ENCODE data around the gene PPT2. TPM values are rescaled to one million over a fixed set of nuclear protein-coding genes. Genes with fewer than 3 reads are reported as not detected.

The PPT2 gene
- total RNA-seq, 4 donors from 2014 or later: 16.5 to 44.8 (median 22.1) TPM

DNA sequence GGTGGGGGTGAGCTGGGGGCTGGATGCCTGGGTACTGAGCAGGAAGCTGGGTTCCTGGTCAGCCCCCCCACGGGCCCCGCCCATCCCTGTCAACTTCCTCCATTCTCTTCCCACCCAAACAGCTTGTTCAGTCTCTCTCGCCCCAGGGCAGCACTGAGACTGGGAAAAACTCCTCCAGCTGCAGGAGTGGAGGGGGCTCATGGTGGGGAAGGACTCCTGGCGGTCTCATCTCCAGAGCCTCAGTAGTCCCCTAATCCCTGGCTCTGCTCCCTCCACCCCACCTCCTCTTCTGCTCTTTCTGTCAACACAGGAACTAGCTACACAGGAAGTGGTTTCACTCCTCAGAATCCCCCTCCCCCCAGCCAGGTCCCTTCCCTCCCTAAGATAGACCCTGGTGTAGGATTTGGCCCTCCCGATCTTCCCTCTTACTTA is 38.7 kb downstream of the PPT2 start, which contains the start of gene GPSM3:
GPSM3 (minus strand) TSS at position 36 of the 432 bp plus-strand sequence. CDS start 130 bp downstream, outside the sequence.
- TF ChIP-seq, protein P1, sequence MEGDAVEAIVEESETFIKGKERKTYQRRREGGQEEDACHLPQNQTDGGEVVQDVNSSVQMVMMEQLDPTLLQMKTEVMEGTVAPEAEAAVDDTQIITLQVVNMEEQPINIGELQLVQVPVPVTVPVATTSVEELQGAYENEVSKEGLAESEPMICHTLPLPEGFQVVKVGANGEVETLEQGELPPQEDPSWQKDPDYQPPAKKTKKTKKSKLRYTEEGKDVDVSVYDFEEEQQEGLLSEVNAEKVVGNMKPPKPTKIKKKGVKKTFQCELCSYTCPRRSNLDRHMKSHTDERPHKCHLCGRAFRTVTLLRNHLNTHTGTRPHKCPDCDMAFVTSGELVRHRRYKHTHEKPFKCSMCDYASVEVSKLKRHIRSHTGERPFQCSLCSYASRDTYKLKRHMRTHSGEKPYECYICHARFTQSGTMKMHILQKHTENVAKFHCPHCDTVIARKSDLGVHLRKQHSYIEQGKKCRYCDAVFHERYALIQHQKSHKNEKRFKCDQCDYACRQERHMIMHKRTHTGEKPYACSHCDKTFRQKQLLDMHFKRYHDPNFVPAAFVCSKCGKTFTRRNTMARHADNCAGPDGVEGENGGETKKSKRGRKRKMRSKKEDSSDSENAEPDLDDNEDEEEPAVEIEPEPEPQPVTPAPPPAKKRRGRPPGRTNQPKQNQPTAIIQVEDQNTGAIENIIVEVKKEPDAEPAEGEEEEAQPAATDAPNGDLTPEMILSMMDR (IDR thresholded peaks at IDR 0.05; ENCODE audit: low read depth): no peak

DNA sequence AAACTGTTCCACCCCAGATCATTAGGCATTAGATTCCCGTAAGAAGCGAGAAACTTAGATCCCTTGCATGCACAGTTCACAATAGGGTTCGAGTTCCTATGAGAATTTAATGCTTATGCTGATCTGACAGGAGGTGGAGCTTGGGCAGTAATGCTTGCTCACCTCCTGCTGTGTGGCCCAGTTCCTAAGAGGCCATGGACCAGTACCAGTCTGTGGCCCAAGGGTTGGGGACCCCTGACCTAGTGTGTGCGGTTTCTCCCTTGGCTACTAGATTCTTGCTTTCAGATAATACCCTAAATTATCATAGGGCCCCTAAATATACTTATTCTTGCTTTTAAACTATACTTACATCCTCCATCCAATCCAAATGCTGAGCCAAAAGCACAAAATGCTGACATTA is 40.4 kb downstream of the PPT2 start:
- TF ChIP-seq, protein P1 (IDR thresholded peaks at IDR 0.05; ENCODE audit: low read depth): no peak

DNA sequence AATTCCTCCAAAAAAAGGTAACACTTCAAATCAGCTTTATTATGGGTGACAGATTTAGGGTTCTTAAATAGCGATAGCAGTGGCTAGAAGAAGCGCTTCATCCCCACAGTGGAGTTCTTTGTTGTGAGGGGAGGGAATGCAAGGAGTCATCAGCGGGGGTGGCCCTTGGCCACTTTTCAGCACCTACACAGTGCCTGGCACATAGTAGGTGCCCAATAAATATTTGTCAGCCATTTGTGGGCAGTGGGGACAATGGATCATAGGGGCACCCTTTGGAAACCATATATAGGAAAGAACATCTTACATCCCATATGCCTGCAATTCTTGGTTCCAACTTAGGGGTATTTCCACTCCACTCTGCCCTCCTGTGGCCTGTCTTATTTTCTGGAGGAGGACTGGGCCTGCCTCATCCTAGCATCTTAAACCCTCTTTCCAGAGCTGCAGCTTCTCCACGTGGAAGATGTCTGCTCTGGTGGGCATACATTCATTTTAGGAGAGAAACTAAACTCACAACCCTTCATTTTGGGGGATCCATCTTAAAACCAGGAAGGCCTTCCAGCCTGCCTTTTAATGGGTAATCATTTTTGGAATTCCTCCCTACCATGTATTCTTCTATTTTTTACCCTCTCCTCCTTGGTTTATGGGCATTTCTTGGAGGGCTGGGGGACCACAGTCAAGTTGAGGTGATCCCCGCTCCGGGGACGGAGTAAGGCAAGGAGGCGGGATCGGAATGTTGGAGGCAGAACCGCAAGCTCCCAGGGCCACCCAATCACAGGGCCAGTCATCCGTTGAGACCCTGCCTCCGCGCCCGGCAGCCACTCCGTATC is 41.1 kb downstream of the PPT2 start:
- TF ChIP-seq, protein P1 (IDR thresholded peaks at IDR 0.05; ENCODE audit: low read depth): no peak

DNA sequence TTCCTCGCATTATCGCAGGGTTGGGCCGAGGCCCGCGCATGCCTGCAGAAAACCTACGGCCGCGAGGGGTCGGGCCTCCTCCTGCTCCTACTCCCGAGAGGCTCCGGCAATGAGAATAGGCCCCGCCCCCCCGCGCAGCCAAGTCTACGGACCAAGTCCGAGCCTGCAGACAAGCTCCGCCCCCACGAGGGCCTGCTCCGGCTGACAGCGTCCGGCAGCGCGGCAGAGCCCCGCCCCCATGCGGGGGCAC is 41.6 kb downstream of the PPT2 start:
- TF ChIP-seq, protein P1 (IDR thresholded peaks at IDR 0.05; ENCODE audit: low read depth): no peak

DNA sequence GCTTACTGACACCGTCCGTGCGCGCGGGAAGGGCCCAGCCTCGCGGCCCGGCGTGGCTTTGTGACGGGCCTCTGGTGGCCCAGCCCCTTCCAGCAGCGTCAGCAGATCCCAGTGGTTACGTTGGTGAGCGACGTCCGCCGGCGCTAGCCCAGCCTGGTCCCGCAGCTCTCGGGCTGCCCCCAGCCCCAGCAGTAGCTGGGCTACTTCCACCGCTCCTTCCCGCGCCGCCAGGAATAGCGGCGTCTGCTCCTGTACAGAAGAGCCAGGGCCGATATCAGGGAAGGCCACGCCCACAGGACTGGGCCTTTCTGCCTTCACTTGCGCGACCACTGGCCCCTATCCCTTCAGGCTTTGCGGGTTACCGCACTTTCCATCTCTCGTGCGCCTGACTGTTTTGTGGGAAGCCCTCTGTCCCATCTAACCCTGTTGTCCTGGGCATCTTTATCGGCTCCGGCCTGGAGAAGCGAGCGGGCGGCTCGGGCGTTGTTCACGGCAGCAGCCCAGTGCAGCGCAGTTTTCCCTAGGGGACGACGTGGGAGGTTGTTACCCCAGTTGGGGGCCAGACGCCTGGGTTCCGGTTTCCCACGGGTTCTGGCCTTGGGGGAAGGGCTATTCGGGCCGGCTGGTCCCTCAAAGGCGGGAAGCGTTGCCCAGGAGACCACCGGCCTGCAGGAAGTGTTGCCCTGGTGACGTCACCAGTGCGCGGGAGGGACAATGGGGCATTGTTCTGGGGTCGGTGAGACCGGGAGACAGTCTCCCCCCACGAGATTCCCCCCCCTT is 42.2 kb downstream of the PPT2 start:
- TF ChIP-seq, protein P1 (IDR thresholded peaks at IDR 0.05; ENCODE audit: low read depth): no peak

DNA sequence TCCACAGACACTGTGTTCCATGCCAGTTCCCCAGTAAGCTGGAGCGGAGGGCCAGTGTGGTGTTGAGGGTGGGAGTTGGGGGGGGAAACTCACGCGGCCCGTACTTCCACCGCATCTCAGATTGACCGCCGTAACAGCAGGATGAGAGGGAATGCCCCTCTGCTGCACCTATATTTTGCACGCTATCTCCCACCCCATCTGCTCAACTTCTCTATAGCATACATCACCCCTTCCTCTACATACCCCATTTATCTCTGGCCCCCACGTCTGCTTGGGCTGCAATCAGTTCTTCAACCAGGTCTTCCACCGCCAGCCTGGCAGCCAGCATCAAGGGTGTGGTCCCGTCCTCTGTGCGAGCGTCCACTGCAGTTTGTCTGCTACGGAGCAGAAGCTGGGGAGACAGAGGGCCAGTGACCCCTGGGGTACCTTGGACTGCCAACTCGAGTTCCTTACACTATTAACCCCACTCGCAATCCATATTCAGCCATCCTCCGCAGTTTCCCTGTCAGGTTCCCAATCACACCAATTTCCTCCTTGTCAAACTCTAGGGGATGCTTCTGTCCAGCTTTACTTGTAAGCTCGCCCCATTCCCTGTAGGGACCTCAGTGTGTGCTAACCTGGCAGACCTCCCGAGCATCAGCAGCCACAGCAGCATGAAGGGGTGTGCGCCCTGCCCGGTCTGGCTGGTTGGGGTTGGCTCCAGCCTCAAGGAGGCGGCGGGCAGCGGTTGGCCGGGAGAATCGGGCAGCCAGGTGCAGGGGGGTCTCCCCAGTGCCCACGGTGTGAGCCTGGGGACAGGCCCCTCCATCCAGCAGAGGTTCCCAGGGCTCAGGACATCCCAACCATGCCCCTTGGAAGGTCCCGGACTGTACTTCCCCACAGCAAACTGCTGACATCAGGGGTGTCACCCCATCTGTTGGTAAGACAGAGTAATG is 43.0 kb downstream of the PPT2 start:
- TF ChIP-seq, protein P1 (IDR thresholded peaks at IDR 0.05; ENCODE audit: low read depth): no peak

All from subcutaneous adipose tissue (tissue), 4 donors.